Smooth muscle cell of the coronary artery (primary cell): ENCODE results near the gene C1QTNF7. TPM values are rescaled to one million over a fixed set of nuclear protein-coding genes. Genes with fewer than 3 reads are reported as not detected.

ENCODE experiments used
- total RNA-seq: library from RNA; depleted of rRNA; stranded (reverse); fragments of >200 nt; gene quantifications from 2 replicates; pipeline ENCODE4 v1.2.3, GENCODE V29; 2014; ENCODE audit warnings: low replicate concordance

The C1QTNF7 gene
- total RNA-seq: 0.60 and 3.3 TPM in 2 replicates

GRCh38 chr4:15427701-15428100, at the start of gene C1QTNF7:
C1QTNF7 (plus strand) TSS chr4:15428033; CDS start chr4:15435744, 7,711 bp downstream.

GRCh38 chr4:15469402-15470127, 41.7 kb downstream of the C1QTNF7 start, which contains the start of gene CC2D2A:
CC2D2A (plus strand) TSS chr4:15469882; CDS start chr4:15475933, 6,051 bp downstream.

Other genes with a start within 250 kb of the C1QTNF7 start
- 10.4 and 11.8 TPM in 2 replicates for gene CC2D2A, start 41.8 kb downstream of the C1QTNF7 start, total RNA-seq
- gene FBXL5, start 227.3 kb downstream of the C1QTNF7 start, total RNA-seq: 71.0 and 84.8 TPM in 2 replicates